ENCODE results near the gene C12orf76. TPM values are rescaled to one million over a fixed set of nuclear protein-coding genes. Genes with fewer than 3 reads are reported as not detected.
A peak's percentile ranks its signal among the peaks of the same experiment; 100 is the strongest.

C12orf76 gene
- polyA plus RNA-seq, 3 donors = 9.3 to 19.4 (median 10.6) TPM

- H2AFZ ChIP-seq (ENCODE audit: insufficient read depth, low read depth, low read length, poor library complexity, severe bottlenecking) = peak overlapping the region; percentile 82
- no peak for TF ChIP-seq CTCF (IDR thresholded peaks at IDR 0.05)
- intact Hi-C loops (cut with micrococcal nuclease) = no loop called here
- Mint-ChIP-seq H3K27me3 (ENCODE audit: low read depth in 3 of 3) (no peaks in the 10 kb centered on the region), H3K36me3 (peaks cover 16 to 26% of the 10 kb centered on the region in 2 donors), H3K9me3 (peaks cover 0 to 6% (median 2%) of the 10 kb centered on the region in 7 donors), H3K27ac (peak overlapping the region; percentile 89 to 96 (median 92)), H3K4me1 (peaks cover 51% of the 10 kb centered on the region), H3K4me3 (peak overlapping the region; percentile 99)
- WGBS (ENCODE audit: insufficient coverage) = 6% methylated on average over 7 of the region's 17 CpGs
- H4K20me1 ChIP-seq (ENCODE audit: insufficient read depth, low read length) = peaks cover 55% of the 10 kb centered on the region
- H3K27ac ChIP-seq (ENCODE audit: low read depth in 1 of 2, low read length in 2 of 2) = peak overlapping the region; percentile 15 to 98
- peaks cover 81% of the 10 kb centered on the region for H3K79me2 ChIP-seq (ENCODE audit: insufficient read depth, low read length)
- peak overlapping the region; percentile 91 for H3K9ac ChIP-seq (ENCODE audit: insufficient read depth, low read length, poor library complexity, severe bottlenecking)
- peak overlapping the region; percentile 77 to 82 (median 81) for H3K4me3 ChIP-seq (replicated peaks in 1 of 3; ENCODE audit: low read depth in 2 of 3, low read length in 3 of 3)
- DNase-seq = peak in 2 of 3 donors; percentile 27 to 39
- H3K4me1 ChIP-seq (ENCODE audit: control insufficient read depth in 1 of 2, insufficient read depth in 2 of 2, low read length in 2 of 2) = peaks cover 35 to 50% of the 10 kb centered on the region in 2 donors
- H3K36me3 ChIP-seq (replicated peaks in 1 of 2; ENCODE audit: control insufficient read depth in 1 of 2, insufficient read depth in 2 of 2, low read length in 2 of 2) = peaks cover 12 to 23% of the 10 kb centered on the region in 2 donors
- peaks cover 2% of the 10 kb centered on the region in 2 donors for H3K9me3 ChIP-seq (replicated peaks in 1 of 2; ENCODE audit: control insufficient read depth in 1 of 2, insufficient read depth in 1 of 2, low read length in 2 of 2)
- peak overlapping the region; percentile 79 for H3K4me2 ChIP-seq (replicated peaks; ENCODE audit: extremely low read depth, low read length, poor library complexity, severe bottlenecking)
- H3K27me3 ChIP-seq (ENCODE audit: control insufficient read depth in 2 of 2, insufficient read depth in 2 of 2, low read length in 2 of 2) = no peaks in the 10 kb centered on the region
Measured at GRCh38 chr12:109999983-110000505, 48.3 kb downstream of the C12orf76 start.

GRCh38 chr12:109999649-109999971 lies 48.7 kb downstream of the C12orf76 start:
- no peaks in the 10 kb centered on the region for H3K27me3 ChIP-seq (ENCODE audit: control insufficient read depth in 2 of 2, insufficient read depth in 2 of 2, low read length in 2 of 2)
- Mint-ChIP-seq H3K4me1 (peaks cover 54% of the 10 kb centered on the region), H3K9me3 (peaks cover 0 to 4% (median 0%) of the 10 kb centered on the region in 7 donors), H3K27me3 (ENCODE audit: low read depth in 3 of 3) (no peaks in the 10 kb centered on the region), H3K27ac (peak overlapping the region; percentile 89 to 96 (median 92)), H3K4me3 (peak overlapping the region; percentile 99), H3K36me3 (peaks cover 14 to 21% of the 10 kb centered on the region in 2 donors)
- H3K4me3 ChIP-seq (replicated peaks in 1 of 3; ENCODE audit: low read depth in 2 of 3, low read length in 3 of 3) = peak overlapping the region; percentile 77 to 82 (median 81)
- peaks cover 81% of the 10 kb centered on the region for H3K79me2 ChIP-seq (ENCODE audit: insufficient read depth, low read length)
- H3K9me3 ChIP-seq (replicated peaks in 1 of 2; ENCODE audit: control insufficient read depth in 1 of 2, insufficient read depth in 1 of 2, low read length in 2 of 2) = no peaks in the 10 kb centered on the region
- WGBS (ENCODE audit: insufficient coverage) = 0% methylated on average over 18 of the region's 27 CpGs
- intact Hi-C loops (cut with micrococcal nuclease) = no loop called here
- no peak for TF ChIP-seq CTCF (IDR thresholded peaks at IDR 0.05)
- DNase-seq = no peak
- peaks cover 39 to 54% of the 10 kb centered on the region in 2 donors for H3K4me1 ChIP-seq (ENCODE audit: control insufficient read depth in 1 of 2, insufficient read depth in 2 of 2, low read length in 2 of 2)
- peaks cover 55% of the 10 kb centered on the region for H4K20me1 ChIP-seq (ENCODE audit: insufficient read depth, low read length)
- peak overlapping the region; percentile 15 to 98 for H3K27ac ChIP-seq (ENCODE audit: low read depth in 1 of 2, low read length in 2 of 2)
- peak overlapping the region; percentile 91 for H3K9ac ChIP-seq (ENCODE audit: insufficient read depth, low read length, poor library complexity, severe bottlenecking)
- H3K4me2 ChIP-seq (replicated peaks; ENCODE audit: extremely low read depth, low read length, poor library complexity, severe bottlenecking) = peak overlapping the region; percentile 79
- peak overlapping the region; percentile 82 for H2AFZ ChIP-seq (ENCODE audit: insufficient read depth, low read depth, low read length, poor library complexity, severe bottlenecking)
- peaks cover 10 to 19% of the 10 kb centered on the region in 2 donors for H3K36me3 ChIP-seq (replicated peaks in 1 of 2; ENCODE audit: control insufficient read depth in 1 of 2, insufficient read depth in 2 of 2, low read length in 2 of 2)

Measured in CD14-positive monocyte (primary cell).